Neural cell (in vitro differentiated cells): ENCODE data around the gene BICD1.
A peak's percentile ranks its signal among the peaks of the same experiment; 100 is the strongest.

Experiments
- POLR2AphosphoS5 ChIP-seq: IDR thresholded peaks from 2 replicates; pipeline ENCODE4 v1.6.1; 2012
- TF ChIP-seq, protein P1 (sequence below): fragments of 450-650 bp; IDR thresholded peaks from 2 replicates; pipeline ENCODE4 v1.5.1; 2014; ENCODE audit warnings: antibody characterized with exemption, mild to moderate bottlenecking, moderate library complexity; ENCODE audit not compliant: poor library complexity, severe bottlenecking

DNA sequence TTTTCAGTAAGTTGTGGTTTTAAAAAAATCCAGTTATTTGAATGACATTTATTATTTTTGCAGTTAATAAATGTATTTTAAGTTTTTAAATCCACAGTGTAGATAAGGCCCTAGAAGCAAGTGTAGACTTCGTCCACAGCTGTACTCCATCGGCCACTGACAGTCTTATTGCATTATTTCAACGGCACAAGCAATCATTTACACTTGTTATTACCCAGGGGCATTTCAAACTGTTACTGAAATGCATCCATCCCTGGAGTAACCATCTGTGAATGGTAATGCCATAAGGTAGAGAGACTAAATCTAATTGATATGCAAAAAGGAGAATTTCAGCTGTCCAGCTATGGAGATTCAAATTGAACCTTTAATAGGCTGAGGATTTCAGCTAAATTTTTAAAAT, 48.4 kb downstream of the BICD1 start:
- peak; percentile 33 for TF ChIP-seq POLR2AphosphoS5
- TF ChIP-seq, protein P1, sequence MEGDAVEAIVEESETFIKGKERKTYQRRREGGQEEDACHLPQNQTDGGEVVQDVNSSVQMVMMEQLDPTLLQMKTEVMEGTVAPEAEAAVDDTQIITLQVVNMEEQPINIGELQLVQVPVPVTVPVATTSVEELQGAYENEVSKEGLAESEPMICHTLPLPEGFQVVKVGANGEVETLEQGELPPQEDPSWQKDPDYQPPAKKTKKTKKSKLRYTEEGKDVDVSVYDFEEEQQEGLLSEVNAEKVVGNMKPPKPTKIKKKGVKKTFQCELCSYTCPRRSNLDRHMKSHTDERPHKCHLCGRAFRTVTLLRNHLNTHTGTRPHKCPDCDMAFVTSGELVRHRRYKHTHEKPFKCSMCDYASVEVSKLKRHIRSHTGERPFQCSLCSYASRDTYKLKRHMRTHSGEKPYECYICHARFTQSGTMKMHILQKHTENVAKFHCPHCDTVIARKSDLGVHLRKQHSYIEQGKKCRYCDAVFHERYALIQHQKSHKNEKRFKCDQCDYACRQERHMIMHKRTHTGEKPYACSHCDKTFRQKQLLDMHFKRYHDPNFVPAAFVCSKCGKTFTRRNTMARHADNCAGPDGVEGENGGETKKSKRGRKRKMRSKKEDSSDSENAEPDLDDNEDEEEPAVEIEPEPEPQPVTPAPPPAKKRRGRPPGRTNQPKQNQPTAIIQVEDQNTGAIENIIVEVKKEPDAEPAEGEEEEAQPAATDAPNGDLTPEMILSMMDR, result no peak
